PC-3 (cell line): ENCODE results near the gene ARAP3.

Source experiments
- EZH2 ChIP-seq: fragments of 300-600 bp; sonication (generic); IDR thresholded peaks from one replicate; pipeline ENCODE4 v1.6.1; 2017; ENCODE audit warnings: antibody characterized with exemption, mild to moderate bottlenecking, low read length; ENCODE audit not compliant: unreplicated experiment
- TF ChIP-seq, protein P1 (sequence below): fragments of 300-600 bp; sonication (generic); conservative IDR thresholded peaks from 2 replicates; pipeline ENCODE4 v1.5.1; 2017; ENCODE audit warnings: antibody characterized with exemption, low read depth, mild to moderate bottlenecking, low read length

DNA sequence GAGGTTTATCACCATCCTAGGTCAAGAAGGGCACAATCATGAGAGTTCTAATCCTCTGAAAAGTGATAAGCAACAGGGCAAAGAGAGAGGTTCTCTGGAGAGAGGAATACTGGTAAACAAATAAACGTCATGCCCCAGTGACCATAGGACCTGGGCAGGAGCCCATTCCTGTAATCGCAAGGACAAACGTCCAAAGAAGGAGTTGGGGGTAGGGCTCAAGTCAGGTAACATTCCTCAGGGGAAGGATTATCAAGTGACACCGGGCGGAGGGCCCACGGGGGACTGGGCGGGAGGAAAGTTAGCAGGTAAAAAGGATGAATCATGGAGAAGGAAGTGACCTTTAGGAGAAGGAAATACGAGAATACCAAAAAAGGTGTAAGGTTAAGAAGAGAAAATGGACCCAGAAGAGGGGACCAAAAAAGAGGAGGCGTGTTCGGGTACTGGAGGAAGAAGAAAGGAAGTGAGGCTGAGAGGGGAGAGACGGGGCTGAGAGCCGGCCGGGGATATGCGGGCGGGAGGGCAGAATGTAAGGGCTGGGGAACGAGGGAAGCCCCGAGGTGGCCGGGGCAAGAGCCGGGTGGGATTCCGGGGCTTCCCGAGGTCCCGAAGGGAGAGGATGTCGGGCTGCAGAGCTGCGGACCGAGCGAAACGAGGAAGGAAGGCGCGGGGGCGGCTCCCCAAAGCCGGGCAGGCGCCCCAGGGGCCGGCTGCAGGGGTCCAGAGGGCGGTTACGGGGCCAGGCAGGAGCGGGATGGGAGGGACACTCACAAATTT lies 63.8 kb downstream of the ARAP3 start:
- TF ChIP-seq, protein P1, sequence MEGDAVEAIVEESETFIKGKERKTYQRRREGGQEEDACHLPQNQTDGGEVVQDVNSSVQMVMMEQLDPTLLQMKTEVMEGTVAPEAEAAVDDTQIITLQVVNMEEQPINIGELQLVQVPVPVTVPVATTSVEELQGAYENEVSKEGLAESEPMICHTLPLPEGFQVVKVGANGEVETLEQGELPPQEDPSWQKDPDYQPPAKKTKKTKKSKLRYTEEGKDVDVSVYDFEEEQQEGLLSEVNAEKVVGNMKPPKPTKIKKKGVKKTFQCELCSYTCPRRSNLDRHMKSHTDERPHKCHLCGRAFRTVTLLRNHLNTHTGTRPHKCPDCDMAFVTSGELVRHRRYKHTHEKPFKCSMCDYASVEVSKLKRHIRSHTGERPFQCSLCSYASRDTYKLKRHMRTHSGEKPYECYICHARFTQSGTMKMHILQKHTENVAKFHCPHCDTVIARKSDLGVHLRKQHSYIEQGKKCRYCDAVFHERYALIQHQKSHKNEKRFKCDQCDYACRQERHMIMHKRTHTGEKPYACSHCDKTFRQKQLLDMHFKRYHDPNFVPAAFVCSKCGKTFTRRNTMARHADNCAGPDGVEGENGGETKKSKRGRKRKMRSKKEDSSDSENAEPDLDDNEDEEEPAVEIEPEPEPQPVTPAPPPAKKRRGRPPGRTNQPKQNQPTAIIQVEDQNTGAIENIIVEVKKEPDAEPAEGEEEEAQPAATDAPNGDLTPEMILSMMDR: no peak
- TF ChIP-seq EZH2: no peak
